Stimulated activated CD4-positive, alpha-beta T cell treated with anti-CD3 and anti-CD28 coated beads, Interleukin-12 subunit alpha, Interleukin-12 subunit beta, amount 100 ng/mL, for 48 hours (primary cell): ENCODE results near the gene ST6GALNAC3.
"Not testable (repeated sequence)": the region's sequence is repeated elsewhere in the genome, so short reads cannot be mapped to it uniquely, and the experiment has no call there.

Source experiments
- DNase-seq, 3 donors: peaks; one replicate each; pipeline ENCODE4 v3.0.0-alpha.2; 2020; ENCODE audit warnings: low read depth in 2 of 3, low spot score in 1 of 3

The ST6GALNAC3 gene

DNA sequence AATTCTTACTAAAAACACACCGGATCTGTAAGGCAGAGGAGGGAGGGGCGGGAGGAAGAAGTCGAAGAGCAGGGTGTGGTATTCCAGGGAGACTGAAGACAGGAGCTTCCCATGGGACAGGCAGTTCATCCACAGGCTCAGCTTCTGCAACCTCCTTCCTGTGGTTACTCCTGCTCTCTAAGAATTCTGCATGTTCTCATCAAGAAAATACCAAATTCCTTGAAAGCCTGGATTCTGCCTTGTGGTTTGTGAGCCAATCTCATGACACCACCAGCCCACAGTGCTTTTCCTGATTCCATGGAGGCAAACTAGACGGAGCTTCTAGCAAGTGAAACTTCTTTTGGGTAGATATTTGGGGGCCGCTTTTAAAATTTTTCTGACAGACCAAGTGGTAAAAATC lies 1.1 kb upstream of the ST6GALNAC3 start:
- no peak for DNase-seq

DNA sequence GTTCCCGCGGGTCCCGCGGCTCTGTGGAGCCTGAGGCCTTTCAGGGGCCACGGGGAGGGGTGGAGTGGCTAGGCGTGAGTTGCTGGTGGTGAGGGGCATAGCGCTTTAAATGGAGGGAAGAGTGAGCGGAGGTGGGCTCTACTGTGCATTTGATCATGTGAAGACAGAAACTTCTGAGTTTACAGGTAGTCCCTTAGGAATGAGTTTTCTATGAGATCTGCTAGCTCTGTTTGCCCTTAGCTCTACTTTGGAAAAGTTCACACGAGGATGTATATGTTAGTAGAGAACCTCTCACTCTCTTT lies 593 bp downstream of the ST6GALNAC3 start:
- no peak for DNase-seq

GRCh38 chr1:76075877-76076276 lies 1.3 kb downstream of the ST6GALNAC3 start:
- no peak for DNase-seq

DNA sequence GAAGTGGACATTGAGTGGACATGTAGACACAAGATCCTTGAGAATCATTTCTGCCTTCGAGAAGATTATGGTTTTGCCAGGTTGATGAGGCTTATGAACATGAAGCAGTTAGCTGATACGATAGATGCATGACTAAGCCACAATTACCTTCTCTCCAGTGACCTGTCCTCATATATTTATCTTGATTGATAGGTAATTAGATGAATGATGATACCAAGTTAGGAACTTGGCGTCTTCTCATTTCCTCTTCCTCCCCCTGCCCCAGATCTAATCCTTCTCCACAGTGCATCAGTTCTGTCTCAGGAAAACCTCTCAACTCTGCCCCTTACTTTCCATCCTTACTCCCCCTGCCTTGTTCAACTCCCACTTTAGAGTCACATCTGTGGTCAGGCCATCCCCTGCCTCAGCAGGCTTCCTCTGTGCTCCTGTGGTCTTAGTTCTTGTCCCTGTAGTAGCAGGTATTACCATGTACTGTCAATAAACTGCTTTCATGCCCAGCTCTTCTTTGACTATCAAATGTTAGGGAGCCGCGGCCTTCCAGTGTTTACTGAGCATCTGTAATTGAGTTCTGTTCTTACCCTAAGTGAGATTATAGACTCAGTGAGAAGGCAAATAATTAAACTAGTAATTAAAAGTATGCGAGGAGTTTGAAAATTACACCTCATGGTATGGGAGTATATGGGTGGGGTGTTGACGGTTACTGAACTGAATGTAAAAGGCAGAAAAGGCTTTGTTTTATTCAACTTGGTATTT lies 5.1 kb downstream of the ST6GALNAC3 start:
- DNase-seq: no peak

DNA sequence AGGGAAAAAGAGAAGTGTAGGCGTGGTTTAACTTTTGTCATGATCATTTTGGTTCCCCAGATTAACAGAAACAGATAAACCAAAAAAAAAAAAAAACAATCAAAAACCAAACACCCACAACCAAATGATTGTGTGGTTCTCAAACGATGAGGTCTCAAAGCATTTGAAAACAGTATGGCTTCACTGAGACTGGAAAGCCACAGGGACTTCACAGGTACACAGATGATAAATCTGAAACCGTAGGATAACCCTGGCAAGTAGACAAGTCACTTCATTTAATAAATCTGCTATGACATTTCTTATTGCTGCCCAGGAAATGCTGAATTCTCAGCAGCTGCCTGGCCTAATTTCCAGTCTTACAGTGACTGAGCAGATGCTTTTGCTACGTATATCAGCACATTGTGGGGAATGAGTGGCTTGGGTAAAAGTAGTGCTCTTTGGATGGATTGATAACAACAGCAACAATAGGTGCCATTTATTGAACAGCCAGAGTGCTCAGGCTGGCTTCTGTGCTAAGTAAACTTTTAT lies 6.1 kb downstream of the ST6GALNAC3 start:
- DNase-seq: no peak

DNA sequence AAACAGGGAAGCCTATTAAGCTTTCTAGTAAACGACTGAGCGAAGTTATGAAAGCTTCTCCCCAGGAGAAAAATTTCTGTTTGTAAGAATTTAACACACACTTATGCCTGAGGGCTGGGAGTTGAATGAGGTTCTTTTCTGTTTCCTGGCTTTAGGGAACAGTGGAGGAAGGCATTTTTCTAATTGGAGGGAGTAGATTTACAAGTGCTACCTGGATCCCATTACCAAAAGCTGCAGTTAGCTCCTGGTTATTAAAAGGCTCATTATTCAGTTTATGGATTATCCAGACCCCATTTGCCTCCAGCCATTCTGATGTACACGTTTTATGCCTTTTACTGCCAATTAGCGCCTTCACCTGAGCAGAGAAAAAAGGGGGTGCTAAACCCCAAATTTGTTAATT lies 7.5 kb downstream of the ST6GALNAC3 start:
- no peak for DNase-seq

GRCh38 chr1:76083189-76083588 lies 8.6 kb downstream of the ST6GALNAC3 start:
- DNase-seq: no peak

- no peak for DNase-seq
Measured at GRCh38 chr1:76084029-76084627, 9.6 kb downstream of the ST6GALNAC3 start.

DNA sequence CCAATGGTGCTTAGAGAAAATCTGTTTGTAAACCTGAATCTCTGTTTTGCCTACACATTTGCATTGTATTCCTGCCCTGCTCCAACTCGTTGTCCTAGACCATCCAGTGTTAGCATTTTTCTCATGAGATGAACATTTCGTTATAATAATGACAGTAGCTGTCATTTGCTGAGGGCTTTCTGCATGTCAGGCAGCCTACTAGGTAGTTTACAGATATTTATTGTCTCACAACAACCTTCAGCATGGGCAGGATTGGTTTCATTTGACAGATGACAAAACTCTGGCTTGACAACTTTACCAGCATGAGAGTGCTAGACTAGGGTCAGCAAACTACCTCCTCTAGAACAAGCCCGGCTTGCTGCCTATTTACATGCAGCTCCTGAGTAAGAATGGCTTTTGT lies 10.1 kb downstream of the ST6GALNAC3 start:
- DNase-seq: no peak

DNA sequence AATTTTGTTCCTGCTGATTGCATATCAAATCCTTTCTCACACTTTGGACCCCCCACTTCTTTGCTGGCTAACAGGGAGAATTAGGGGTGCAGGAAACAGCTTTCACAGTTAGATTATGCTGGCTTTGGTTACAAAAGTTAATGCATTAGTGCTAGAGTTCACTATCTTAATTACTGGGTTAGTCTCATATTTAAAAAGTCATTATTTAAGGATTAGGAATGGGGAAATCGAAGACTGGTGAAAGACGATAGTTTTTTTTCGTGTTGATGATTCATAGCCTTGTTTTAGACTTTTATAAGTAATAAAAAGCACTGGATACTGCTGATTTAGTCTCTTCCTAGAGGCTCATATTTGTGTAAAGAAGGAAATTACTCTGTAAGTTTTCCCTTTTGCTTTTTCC lies 11.6 kb downstream of the ST6GALNAC3 start:
- DNase-seq: no peak

- DNase-seq: no peak
Measured at GRCh38 chr1:76086597-76086996, 12.1 kb downstream of the ST6GALNAC3 start.

- DNase-seq: no peak
Measured at GRCh38 chr1:76090283-76091203, 16.0 kb downstream of the ST6GALNAC3 start.

DNA sequence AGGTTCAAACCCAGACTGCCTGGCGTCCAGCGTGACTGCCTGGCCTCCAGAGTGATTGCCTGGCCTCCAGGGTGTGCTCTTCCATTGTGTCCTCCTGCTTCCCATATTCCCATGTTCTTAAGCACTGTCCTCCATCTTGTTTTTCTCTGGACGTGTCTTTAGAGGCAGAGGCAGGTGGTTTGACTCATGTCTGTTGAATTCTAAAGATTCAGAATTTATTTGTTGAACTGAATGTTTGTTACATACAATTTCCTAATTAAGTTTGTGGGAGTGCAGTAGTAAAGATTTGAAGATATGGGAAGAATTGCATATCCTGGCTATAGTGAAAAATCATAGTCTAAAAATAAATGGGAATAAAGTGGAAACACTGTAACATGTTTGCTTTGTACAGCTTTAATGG lies 18.3 kb downstream of the ST6GALNAC3 start:
- no peak for DNase-seq

GRCh38 chr1:76093522-76094312 lies 19.2 kb downstream of the ST6GALNAC3 start:
- no peak for DNase-seq

- DNase-seq: no peak
Measured at GRCh38 chr1:76095802-76096201, 21.3 kb downstream of the ST6GALNAC3 start.

- DNase-seq: not testable (repeated sequence)
Measured at GRCh38 chr1:76097064-76097463, 22.5 kb downstream of the ST6GALNAC3 start.

GRCh38 chr1:76098845-76099244 lies 24.3 kb downstream of the ST6GALNAC3 start:
- DNase-seq: no peak

DNA sequence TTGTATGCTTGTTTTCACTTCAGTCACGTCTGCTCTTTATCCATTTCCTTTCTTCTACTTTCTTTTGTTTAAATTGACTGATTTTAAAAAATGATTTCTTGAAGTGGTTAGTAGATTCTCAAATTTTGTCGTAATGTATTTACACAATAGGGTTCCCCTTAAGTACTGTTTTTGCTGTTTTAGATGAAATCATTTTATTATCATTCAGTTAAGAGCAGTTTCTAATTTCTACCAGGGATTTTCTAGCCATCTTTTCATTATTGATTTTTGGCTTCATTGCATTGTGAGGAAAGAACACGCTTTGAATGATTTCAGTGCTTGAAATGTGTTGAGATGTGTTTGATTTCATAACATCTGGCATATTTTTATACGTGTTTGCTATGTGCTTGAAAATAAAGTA lies 27.0 kb downstream of the ST6GALNAC3 start:
- no peak for DNase-seq

GRCh38 chr1:76102046-76102445 lies 27.5 kb downstream of the ST6GALNAC3 start:
- DNase-seq: no peak

DNA sequence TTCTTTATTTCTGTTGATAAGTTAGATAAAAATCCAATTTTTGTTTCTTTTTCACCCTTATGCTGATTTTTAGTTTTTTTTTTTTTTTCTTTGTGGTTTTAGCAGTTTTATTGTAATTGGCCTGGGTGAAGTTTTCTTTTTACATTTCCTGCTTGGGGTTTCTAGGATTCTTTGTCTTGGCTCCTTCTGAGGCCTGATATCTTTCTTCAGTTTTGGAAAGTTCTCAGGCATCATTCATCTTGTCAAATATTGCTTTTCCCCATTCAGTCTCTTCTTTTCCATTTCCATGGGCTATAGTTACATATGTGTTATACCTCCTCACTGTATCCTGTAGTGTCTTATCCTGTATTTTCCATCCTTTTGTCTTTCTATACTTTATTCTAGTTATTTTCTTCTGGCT lies 28.5 kb downstream of the ST6GALNAC3 start:
- DNase-seq: no peak

GRCh38 chr1:76105372-76105771 lies 30.8 kb downstream of the ST6GALNAC3 start:
- no peak for DNase-seq
